Measurements from ENCODE around the gene GPC6.

The GPC6 gene

GRCh38 chr13:93755341-93755740 lies 528.7 kb downstream of the GPC6 start:
- no peak overlapping the region for H3K27ac ChIP-seq
- TF ChIP-seq ZFX (IDR thresholded peaks at IDR 0.05) = no peak
- TF ChIP-seq, protein P1, sequence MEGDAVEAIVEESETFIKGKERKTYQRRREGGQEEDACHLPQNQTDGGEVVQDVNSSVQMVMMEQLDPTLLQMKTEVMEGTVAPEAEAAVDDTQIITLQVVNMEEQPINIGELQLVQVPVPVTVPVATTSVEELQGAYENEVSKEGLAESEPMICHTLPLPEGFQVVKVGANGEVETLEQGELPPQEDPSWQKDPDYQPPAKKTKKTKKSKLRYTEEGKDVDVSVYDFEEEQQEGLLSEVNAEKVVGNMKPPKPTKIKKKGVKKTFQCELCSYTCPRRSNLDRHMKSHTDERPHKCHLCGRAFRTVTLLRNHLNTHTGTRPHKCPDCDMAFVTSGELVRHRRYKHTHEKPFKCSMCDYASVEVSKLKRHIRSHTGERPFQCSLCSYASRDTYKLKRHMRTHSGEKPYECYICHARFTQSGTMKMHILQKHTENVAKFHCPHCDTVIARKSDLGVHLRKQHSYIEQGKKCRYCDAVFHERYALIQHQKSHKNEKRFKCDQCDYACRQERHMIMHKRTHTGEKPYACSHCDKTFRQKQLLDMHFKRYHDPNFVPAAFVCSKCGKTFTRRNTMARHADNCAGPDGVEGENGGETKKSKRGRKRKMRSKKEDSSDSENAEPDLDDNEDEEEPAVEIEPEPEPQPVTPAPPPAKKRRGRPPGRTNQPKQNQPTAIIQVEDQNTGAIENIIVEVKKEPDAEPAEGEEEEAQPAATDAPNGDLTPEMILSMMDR (conservative IDR thresholded peaks at IDR 0.05) = no peak

- TF ChIP-seq, protein P1 (conservative IDR thresholded peaks at IDR 0.05) = no peak
- no peak for TF ChIP-seq ZFX (IDR thresholded peaks at IDR 0.05)
- no peak overlapping the region for H3K27ac ChIP-seq
Measured at GRCh38 chr13:93758575-93758974, 532.0 kb downstream of the GPC6 start.

- no peak for TF ChIP-seq ZFX (IDR thresholded peaks at IDR 0.05)
- TF ChIP-seq, protein P1 (conservative IDR thresholded peaks at IDR 0.05) = no peak
- no peak overlapping the region for H3K27ac ChIP-seq
Measured at GRCh38 chr13:93762708-93763426, 536.3 kb downstream of the GPC6 start.

DNA sequence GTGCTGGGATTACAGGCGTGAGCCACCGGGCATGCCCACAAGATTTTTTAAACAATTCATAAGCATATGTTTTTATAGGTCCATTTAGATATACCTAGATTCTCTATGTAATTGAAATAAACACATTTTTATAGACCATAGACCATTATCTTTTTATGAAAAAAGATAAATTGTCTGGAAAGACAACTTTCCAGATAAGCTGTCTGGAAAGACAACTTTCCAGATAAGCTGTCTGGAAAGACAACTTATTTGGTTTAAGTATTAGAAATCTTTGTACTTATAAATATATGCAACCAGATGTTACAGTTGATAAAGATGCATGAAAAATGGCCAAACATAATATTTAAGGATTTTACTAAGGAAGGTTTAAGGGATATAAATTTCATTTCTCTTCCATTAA lies 538.5 kb downstream of the GPC6 start:
- H3K27ac ChIP-seq = no peak overlapping the region
- no peak for TF ChIP-seq ZFX (IDR thresholded peaks at IDR 0.05)
- TF ChIP-seq, protein P1 (conservative IDR thresholded peaks at IDR 0.05) = no peak

- no peak overlapping the region for H3K27ac ChIP-seq
- no peak for TF ChIP-seq ZFX (IDR thresholded peaks at IDR 0.05)
- TF ChIP-seq, protein P1 (conservative IDR thresholded peaks at IDR 0.05) = no peak
Measured at GRCh38 chr13:93765811-93766210, 539.2 kb downstream of the GPC6 start.

DNA sequence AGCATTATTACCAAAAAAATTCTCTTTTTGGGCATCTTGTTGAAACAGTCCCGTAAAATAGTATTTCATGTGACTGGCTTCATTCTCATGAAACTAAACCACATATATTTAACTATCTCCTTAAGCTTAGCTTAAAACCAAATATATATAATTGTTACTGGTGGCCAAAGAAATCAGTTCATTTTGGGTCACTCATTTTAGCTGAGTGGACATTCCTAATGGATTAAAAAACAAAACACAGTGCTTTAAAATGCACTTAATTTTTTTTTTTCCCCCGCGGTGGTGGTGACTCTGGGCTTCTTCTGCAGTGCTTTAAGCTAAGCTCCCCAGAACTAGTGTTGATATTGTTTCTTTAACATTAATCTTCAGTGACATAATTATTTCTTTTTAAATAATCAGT lies 540.1 kb downstream of the GPC6 start:
- H3K27ac ChIP-seq = no peak overlapping the region
- TF ChIP-seq ZFX (IDR thresholded peaks at IDR 0.05) = no peak
- TF ChIP-seq, protein P1 (conservative IDR thresholded peaks at IDR 0.05) = no peak

- no peak for TF ChIP-seq ZFX (IDR thresholded peaks at IDR 0.05)
- TF ChIP-seq, protein P1 (conservative IDR thresholded peaks at IDR 0.05) = no peak
- no peak overlapping the region for H3K27ac ChIP-seq
Measured at GRCh38 chr13:93767180-93767916, 540.7 kb downstream of the GPC6 start.
